ENCODE data around the gene MAP3K20. TPM values are rescaled to one million over a fixed set of nuclear protein-coding genes. Genes with fewer than 3 reads are reported as not detected.
"Not testable (repeated sequence)": the region's sequence is repeated elsewhere in the genome, so short reads cannot be mapped to it uniquely, and the experiment has no call there.

The MAP3K20 gene
- total and polyA plus RNA-seq, 5 donors from 2014 or later, result 1.3 to 1.9 (median 1.7) TPM

DNA sequence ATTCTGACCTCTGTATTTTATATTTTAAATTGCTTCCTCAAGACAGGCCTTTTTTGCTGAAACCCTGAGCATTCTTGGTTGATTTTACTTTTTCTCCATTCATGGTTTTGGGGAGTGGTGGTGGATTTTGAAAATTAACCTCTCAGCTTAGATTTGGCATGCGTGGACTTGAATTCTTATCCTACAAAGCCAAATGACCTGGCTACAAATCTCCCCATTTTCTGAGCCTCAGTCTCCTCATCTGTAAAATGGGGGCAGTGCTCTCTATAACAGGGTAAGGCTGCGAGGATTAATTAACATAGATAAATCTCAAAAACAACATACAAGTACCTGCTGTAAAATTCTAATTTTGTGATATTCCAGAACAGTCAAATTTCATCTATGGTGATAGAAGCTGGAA lies 175.6 kb downstream of the MAP3K20 start:
- Histone ChIP-seq H3K4me1 (ENCODE audit: control insufficient read depth, insufficient read depth, low read length, poor library complexity, severe bottlenecking) (no peaks in the 10 kb centered on the region), H3K4me3 (ENCODE audit: low read depth, low read length) (no peak overlapping the region), H3K36me3 (ENCODE audit: control insufficient read depth, insufficient read depth, low read length) (no peaks in the 10 kb centered on the region), H3K27ac (ENCODE audit: insufficient read depth, low read length, poor library complexity, severe bottlenecking) (no peak overlapping the region), H3K9me3 (ENCODE audit: control insufficient read depth in 2 of 2, low read length in 2 of 2) (no peaks in the 10 kb centered on the region), H3K27me3 (ENCODE audit: control insufficient read depth, insufficient read depth, low read length) (peaks cover 8% of the 10 kb centered on the region)
- no peaks in the 10 kb centered on the region for H3K36me3 Mint-ChIP-seq
- H3K4me3 Mint-ChIP-seq, result no peak overlapping the region
- peaks cover 8% of the 10 kb centered on the region for H3K27me3 Mint-ChIP-seq
- H3K27ac Mint-ChIP-seq, result no peak overlapping the region
- no peak for ATAC-seq (ENCODE audit: low read depth in 2 of 2)
- H3K4me1 Mint-ChIP-seq, result no peaks in the 10 kb centered on the region
- H3K9me3 Mint-ChIP-seq, result no peaks in the 10 kb centered on the region
- DNase-seq, result no peak

DNA sequence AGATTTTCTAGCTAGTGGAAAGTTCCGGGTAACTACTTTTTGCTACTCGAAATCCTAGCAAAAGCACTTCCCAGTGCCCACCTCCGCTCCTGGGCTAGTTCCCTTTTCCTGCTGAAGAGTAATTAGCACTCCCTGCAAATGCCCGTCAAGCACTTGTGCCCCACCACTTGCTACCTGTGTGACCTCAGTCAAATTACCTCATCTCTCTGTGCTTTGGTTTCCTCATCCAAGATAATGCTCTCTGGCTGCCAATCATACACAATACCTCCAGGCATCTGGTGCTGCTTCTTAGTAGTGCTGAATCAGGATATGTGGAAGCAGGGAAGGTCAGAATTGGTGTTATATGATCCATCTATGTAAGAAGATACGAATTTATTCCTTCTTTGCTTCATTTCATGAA lies 176.9 kb downstream of the MAP3K20 start:
- H3K9me3 ChIP-seq (ENCODE audit: control insufficient read depth in 2 of 2, low read length in 2 of 2), result no peaks in the 10 kb centered on the region
- no peak for ATAC-seq (ENCODE audit: low read depth in 2 of 2)
- DNase-seq, result no peak
- H3K27me3 ChIP-seq (ENCODE audit: control insufficient read depth, insufficient read depth, low read length), result peaks cover 8% of the 10 kb centered on the region
- Mint-ChIP-seq H3K27ac (no peak overlapping the region), H3K27me3 (peaks cover 8% of the 10 kb centered on the region), H3K9me3 (no peaks in the 10 kb centered on the region), H3K4me1 (no peaks in the 10 kb centered on the region), H3K36me3 (no peaks in the 10 kb centered on the region), H3K4me3 (no peak overlapping the region)
- H3K4me1 ChIP-seq (ENCODE audit: control insufficient read depth, insufficient read depth, low read length, poor library complexity, severe bottlenecking), result no peaks in the 10 kb centered on the region
- H3K27ac ChIP-seq (ENCODE audit: insufficient read depth, low read length, poor library complexity, severe bottlenecking), result no peak overlapping the region
- no peak overlapping the region for H3K4me3 ChIP-seq (ENCODE audit: low read depth, low read length)
- H3K36me3 ChIP-seq (ENCODE audit: control insufficient read depth, insufficient read depth, low read length), result no peaks in the 10 kb centered on the region

DNA sequence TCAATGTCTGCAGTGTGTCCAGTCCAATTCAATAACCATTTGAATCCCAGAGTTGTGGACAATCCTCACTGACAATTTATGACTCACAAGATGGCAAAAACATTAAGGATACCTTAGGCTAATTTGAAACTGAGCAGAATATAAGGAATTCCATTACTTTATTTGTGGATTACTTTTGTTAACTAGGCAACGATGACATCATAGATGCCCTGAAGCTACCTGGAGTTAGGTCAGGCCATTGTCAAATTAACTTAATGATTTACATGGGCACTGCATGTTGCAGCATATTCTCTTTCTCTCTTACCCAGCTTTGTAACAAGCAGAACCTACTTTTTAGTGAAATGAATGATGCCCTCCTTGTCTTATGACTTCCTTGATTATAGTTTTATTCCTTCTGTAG lies 179.0 kb downstream of the MAP3K20 start:
- Histone ChIP-seq H3K36me3 (ENCODE audit: control insufficient read depth, insufficient read depth, low read length) (no peaks in the 10 kb centered on the region), H3K27ac (ENCODE audit: insufficient read depth, low read length, poor library complexity, severe bottlenecking) (no peak overlapping the region), H3K4me3 (ENCODE audit: low read depth, low read length) (no peak overlapping the region), H3K4me1 (ENCODE audit: control insufficient read depth, insufficient read depth, low read length, poor library complexity, severe bottlenecking) (no peaks in the 10 kb centered on the region), H3K9me3 (ENCODE audit: control insufficient read depth in 2 of 2, low read length in 2 of 2) (no peaks in the 10 kb centered on the region), H3K27me3 (ENCODE audit: control insufficient read depth, insufficient read depth, low read length) (peaks cover 3% of the 10 kb centered on the region)
- Mint-ChIP-seq H3K27me3 (peaks cover 11% of the 10 kb centered on the region), H3K4me1 (no peaks in the 10 kb centered on the region), H3K27ac (no peak overlapping the region), H3K4me3 (no peak overlapping the region), H3K9me3 (no peaks in the 10 kb centered on the region), H3K36me3 (no peaks in the 10 kb centered on the region)
- ATAC-seq (ENCODE audit: low read depth in 2 of 2) (no peak), DNase-seq (no peak)

DNA sequence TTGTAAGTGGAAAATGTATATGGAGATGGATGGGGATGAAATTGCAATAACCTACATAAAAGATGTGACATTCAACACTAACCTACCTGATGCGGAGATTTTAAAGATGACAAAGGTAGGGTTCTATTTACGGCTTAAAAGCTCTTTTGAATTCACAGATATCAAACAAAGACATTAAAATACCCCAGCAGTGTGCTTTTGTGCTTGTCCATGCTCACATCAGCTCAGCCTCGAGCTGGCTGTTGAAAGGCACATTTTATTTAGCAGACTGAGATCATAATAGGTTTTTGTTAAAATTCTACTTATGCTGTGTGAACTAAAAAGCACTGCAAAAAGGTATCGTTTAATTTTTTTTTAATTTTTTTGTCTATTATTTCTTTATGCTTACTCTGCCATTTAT lies 183.1 kb downstream of the MAP3K20 start:
- H3K4me1 Mint-ChIP-seq, result peaks cover 0 to 3% (median under 1%) of the 10 kb centered on the region in 4 donors
- peaks cover 3% of the 10 kb centered on the region for H3K27me3 ChIP-seq (ENCODE audit: control insufficient read depth, insufficient read depth, low read length)
- no peak overlapping the region for H3K4me3 Mint-ChIP-seq
- DNase-seq (no peak), ATAC-seq (ENCODE audit: low read depth in 2 of 2) (no peak)
- no peaks in the 10 kb centered on the region for H3K36me3 ChIP-seq (ENCODE audit: control insufficient read depth, insufficient read depth, low read length)
- H3K9me3 ChIP-seq (ENCODE audit: control insufficient read depth in 2 of 2, low read length in 2 of 2), result no peaks in the 10 kb centered on the region
- no peaks in the 10 kb centered on the region for H3K9me3 Mint-ChIP-seq
- no peaks in the 10 kb centered on the region for H3K36me3 Mint-ChIP-seq
- peaks cover 4% of the 10 kb centered on the region for H3K27me3 Mint-ChIP-seq
- no peaks in the 10 kb centered on the region for H3K4me1 ChIP-seq (ENCODE audit: control insufficient read depth, insufficient read depth, low read length, poor library complexity, severe bottlenecking)
- H3K27ac Mint-ChIP-seq, result no peak overlapping the region
- no peak overlapping the region for H3K27ac ChIP-seq (ENCODE audit: insufficient read depth, low read length, poor library complexity, severe bottlenecking)
- H3K4me3 ChIP-seq (ENCODE audit: low read depth, low read length), result no peak overlapping the region

DNA sequence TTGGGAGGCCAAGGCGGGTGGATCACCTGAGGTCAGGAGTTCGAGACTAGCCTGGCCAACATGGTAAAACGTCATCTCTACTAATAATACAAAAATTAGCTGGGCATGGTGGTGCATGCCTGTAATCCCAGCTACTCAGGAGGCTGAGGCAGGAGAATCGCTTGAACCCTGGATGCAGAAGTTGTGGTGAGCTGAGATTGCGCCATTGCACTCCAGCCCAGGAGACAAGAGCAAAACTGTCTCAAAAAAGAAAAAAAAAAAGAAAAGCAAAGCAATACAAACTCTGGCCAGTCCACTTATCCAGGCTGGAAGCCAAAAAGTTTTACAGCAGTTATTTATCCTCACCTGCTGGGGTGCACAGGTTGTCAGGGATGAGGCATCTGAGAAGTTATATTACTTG lies 186.7 kb downstream of the MAP3K20 start:
- not testable (repeated sequence) for H3K36me3 Mint-ChIP-seq; H3K4me3 Mint-ChIP-seq; H3K27me3 Mint-ChIP-seq; H3K4me3 ChIP-seq (ENCODE audit: low read depth, low read length); H3K9me3 ChIP-seq (ENCODE audit: control insufficient read depth in 2 of 2, low read length in 2 of 2); H3K27ac ChIP-seq (ENCODE audit: insufficient read depth, low read length, poor library complexity, severe bottlenecking); DNase-seq; H3K27ac Mint-ChIP-seq; H3K36me3 ChIP-seq (ENCODE audit: control insufficient read depth, insufficient read depth, low read length); H3K9me3 Mint-ChIP-seq; ATAC-seq (ENCODE audit: low read depth in 2 of 2); H3K27me3 ChIP-seq (ENCODE audit: control insufficient read depth, insufficient read depth, low read length)
- peaks cover 2 to 19% (median 13%) of the 10 kb centered on the region in 4 donors for H3K4me1 Mint-ChIP-seq
- peaks cover 13% of the 10 kb centered on the region for H3K4me1 ChIP-seq (ENCODE audit: control insufficient read depth, insufficient read depth, low read length, poor library complexity, severe bottlenecking)

DNA sequence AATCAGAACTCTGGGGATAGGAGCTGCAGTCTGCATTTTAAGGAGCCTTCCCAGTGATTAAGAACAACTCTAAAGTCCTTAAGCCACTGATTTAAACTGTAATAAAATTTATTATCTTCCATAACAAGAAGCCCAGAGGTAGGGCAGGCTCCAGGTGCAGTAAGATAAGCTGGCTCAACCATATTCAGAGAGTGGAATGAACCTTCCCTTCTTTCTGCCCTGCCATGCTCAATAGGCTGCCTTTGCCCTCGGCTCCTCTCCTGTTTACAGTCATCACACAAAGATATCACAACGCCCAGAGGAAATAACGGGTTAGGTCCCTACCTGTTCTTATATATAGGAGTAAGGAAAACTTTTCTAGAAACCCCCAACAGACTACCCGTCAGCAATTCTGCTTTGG lies 188.5 kb downstream of the MAP3K20 start:
- Mint-ChIP-seq H3K27ac (peak overlapping the region in 2 of 3 donors; percentile 51 to 88), H3K4me1 (peaks cover 4 to 19% (median 13%) of the 10 kb centered on the region in 4 donors), H3K4me3 (peak overlapping the region; percentile 3 to 84 (median 45)), H3K27me3 (no peaks in the 10 kb centered on the region), H3K9me3 (peaks cover 0 to 3% (median 0%) of the 10 kb centered on the region in 7 donors), H3K36me3 (no peaks in the 10 kb centered on the region)
- H3K36me3 ChIP-seq (ENCODE audit: control insufficient read depth, insufficient read depth, low read length), result no peaks in the 10 kb centered on the region
- no peaks in the 10 kb centered on the region for H3K27me3 ChIP-seq (ENCODE audit: control insufficient read depth, insufficient read depth, low read length)
- no peaks in the 10 kb centered on the region for H3K9me3 ChIP-seq (ENCODE audit: control insufficient read depth in 2 of 2, low read length in 2 of 2)
- H3K27ac ChIP-seq (ENCODE audit: insufficient read depth, low read length, poor library complexity, severe bottlenecking), result no peak overlapping the region
- H3K4me1 ChIP-seq (ENCODE audit: control insufficient read depth, insufficient read depth, low read length, poor library complexity, severe bottlenecking), result peaks cover 13% of the 10 kb centered on the region
- no peak for ATAC-seq (ENCODE audit: low read depth in 2 of 2)
- no peak for DNase-seq
- H3K4me3 ChIP-seq (ENCODE audit: low read depth, low read length), result peak overlapping the region; percentile 71

DNA sequence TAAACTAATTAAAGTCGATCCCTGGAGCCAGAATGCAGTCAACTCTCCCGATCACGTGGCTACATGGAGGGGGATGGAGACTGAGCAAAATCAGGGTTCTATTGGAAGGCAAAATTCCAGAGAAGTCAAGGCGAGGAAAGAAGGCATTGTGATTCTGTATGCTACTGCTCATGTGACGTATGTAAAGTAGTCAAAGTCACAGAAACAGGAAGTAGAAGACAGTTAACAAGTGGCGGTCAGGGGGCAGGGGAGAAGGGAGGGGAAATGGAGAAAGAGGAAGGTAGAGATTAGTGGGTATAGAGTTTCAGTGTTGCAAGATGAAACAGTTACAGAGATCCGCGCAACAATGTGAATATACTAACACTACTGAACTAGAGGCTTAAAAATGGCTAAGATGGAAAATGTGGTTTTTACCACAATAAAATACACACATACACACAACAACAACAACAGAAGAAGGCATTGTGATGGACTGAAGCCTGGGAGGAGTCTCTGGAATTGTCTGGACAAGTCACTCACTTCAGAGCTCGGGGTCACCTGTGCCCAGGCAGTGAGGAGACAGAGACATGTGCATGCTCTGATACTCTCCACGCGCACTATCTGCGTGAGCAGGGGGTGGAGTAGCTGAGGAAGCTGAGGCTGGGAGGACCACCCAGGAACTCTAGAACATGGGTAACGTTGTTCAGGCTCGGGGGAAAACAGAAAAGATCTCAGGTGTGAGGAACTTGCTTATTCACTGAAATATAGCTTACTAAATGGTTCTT lies 189.1 kb downstream of the MAP3K20 start:
- Mint-ChIP-seq H3K36me3 (no peaks in the 10 kb centered on the region), H3K9me3 (peaks cover 0 to 3% (median 0%) of the 10 kb centered on the region in 7 donors), H3K27me3 (no peaks in the 10 kb centered on the region), H3K4me3 (peak overlapping the region; percentile 3 to 84 (median 59)), H3K27ac (peak overlapping the region; percentile 0 to 88 (median 51)), H3K4me1 (peaks cover 4 to 19% (median 13%) of the 10 kb centered on the region in 4 donors)
- no peaks in the 10 kb centered on the region for H3K27me3 ChIP-seq (ENCODE audit: control insufficient read depth, insufficient read depth, low read length)
- ATAC-seq (ENCODE audit: low read depth in 2 of 2), result peak; percentile 75 to 77
- peak overlapping the region; percentile 71 for H3K4me3 ChIP-seq (ENCODE audit: low read depth, low read length)
- peak in 2 of 3 donors; percentile 21 to 72 for DNase-seq
- no peak overlapping the region for H3K27ac ChIP-seq (ENCODE audit: insufficient read depth, low read length, poor library complexity, severe bottlenecking)
- H3K9me3 ChIP-seq (ENCODE audit: control insufficient read depth in 2 of 2, low read length in 2 of 2), result no peaks in the 10 kb centered on the region
- no peaks in the 10 kb centered on the region for H3K36me3 ChIP-seq (ENCODE audit: control insufficient read depth, insufficient read depth, low read length)
- peaks cover 13% of the 10 kb centered on the region for H3K4me1 ChIP-seq (ENCODE audit: control insufficient read depth, insufficient read depth, low read length, poor library complexity, severe bottlenecking)

DNA sequence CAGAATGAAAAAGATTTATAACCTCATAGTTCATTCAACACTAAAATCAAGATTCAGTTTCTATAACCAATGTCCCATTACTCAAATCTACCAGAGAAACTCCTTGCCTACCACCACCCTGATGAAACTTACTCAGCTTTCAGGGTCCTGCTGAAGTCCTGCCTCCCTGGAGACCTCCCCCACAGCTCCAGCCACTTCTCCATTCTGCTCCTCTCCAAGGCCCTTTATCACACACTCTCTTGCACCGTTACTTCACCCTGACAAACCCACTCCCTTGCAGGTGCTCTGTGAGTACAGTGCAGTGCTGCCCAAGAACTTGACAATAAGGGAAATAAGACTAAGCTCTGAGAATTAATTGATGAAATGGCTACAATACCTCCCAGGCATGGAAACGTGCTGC lies 195.5 kb downstream of the MAP3K20 start:
- peaks cover 3% of the 10 kb centered on the region for H3K27me3 ChIP-seq (ENCODE audit: control insufficient read depth, insufficient read depth, low read length)
- Mint-ChIP-seq H3K4me1 (peaks cover 0 to 4% (median 0%) of the 10 kb centered on the region in 4 donors), H3K27me3 (peaks cover 10% of the 10 kb centered on the region), H3K4me3 (no peak overlapping the region), H3K9me3 (peaks cover 0 to 3% (median 0%) of the 10 kb centered on the region in 7 donors), H3K36me3 (no peaks in the 10 kb centered on the region), H3K27ac (no peak overlapping the region)
- no peak overlapping the region for H3K4me3 ChIP-seq (ENCODE audit: low read depth, low read length)
- ATAC-seq (ENCODE audit: low read depth in 2 of 2) (no peak), DNase-seq (no peak)
- no peak overlapping the region for H3K27ac ChIP-seq (ENCODE audit: insufficient read depth, low read length, poor library complexity, severe bottlenecking)
- H3K36me3 ChIP-seq (ENCODE audit: control insufficient read depth, insufficient read depth, low read length), result no peaks in the 10 kb centered on the region
- no peaks in the 10 kb centered on the region for H3K4me1 ChIP-seq (ENCODE audit: control insufficient read depth, insufficient read depth, low read length, poor library complexity, severe bottlenecking)
- H3K9me3 ChIP-seq (ENCODE audit: control insufficient read depth in 2 of 2, low read length in 2 of 2), result peaks cover 0 to 3% of the 10 kb centered on the region in 2 experiments

All from CD4-positive, CD25-positive, alpha-beta regulatory T cell (primary cell).